ENCODE data around the gene MGAT3.
"Not testable (repeated sequence)": the region's sequence is repeated elsewhere in the genome, so short reads cannot be mapped to it uniquely, and the experiment has no call there.

- not testable (repeated sequence) for TF ChIP-seq CTCF, EP300, POLR2A (IDR thresholded peaks at IDR 0.05)
Observed at GRCh38 chr22:39413204-39413603, 43.6 kb upstream of the MGAT3 start.
